H1 (cell line): ENCODE measurements around the gene CPNE5.

Experiments used
- MAX ChIP-seq: IDR thresholded peaks from 2 replicates; pipeline ENCODE4 v1.6.1; 2012; ENCODE audit warnings: inconsistent platforms
- POLR2A ChIP-seq, 2 experiments: IDR thresholded peaks; 1 replicate in 1 of 2; 2 replicates in 1 of 2; pipeline ENCODE4 v1.6.1; 2011; ENCODE audit warnings: low read depth in 2 of 2, low read length in 2 of 2, mild to moderate bottlenecking in 2 of 2; ENCODE audit errors: control extremely low read depth in 1 of 2

GRCh38 chr6:36780442-36781177, 58.6 kb downstream of the CPNE5 start:
- TF ChIP-seq MAX (no peak), POLR2A (IDR thresholded peaks at IDR 0.05; ENCODE audit: control extremely low read depth in 1 of 2, low read depth in 2 of 2, low read length in 2 of 2) (no peak)
